ENCODE data around the gene CCDC183.
"Not testable (repeated sequence)": the region's sequence is repeated elsewhere in the genome, so short reads cannot be mapped to it uniquely, and the experiment has no call there.

Gene CCDC183

GRCh38 chr9:136784249-136784996 lies 11.7 kb upstream of the CCDC183 start:
- Histone ChIP-seq H3K36me3 (ENCODE audit: control insufficient read depth in 2 of 2, insufficient read depth in 2 of 2, low read length in 2 of 2) (no peaks in the 10 kb centered on the region), H3K4me3 (ENCODE audit: low read length in 2 of 2) (no peak overlapping the region), H3K27ac (ENCODE audit: low read depth in 2 of 2, low read length in 2 of 2) (no peak overlapping the region), H3K9me3 (ENCODE audit: control insufficient read depth in 2 of 2, low read length in 2 of 2) (no peaks in the 10 kb centered on the region), H3K4me1 (ENCODE audit: control insufficient read depth in 2 of 2, insufficient read depth in 2 of 2, low read length in 2 of 2) (peaks cover 11 to 34% of the 10 kb centered on the region in 2 donors), H3K9ac (ENCODE audit: low read depth in 1 of 2, low read length in 2 of 2) (no peak overlapping the region), H3K27me3 (ENCODE audit: control insufficient read depth in 2 of 2, insufficient read depth in 2 of 2, low read length in 2 of 2) (peaks cover 0 to 3% of the 10 kb centered on the region in 2 donors)

DNA sequence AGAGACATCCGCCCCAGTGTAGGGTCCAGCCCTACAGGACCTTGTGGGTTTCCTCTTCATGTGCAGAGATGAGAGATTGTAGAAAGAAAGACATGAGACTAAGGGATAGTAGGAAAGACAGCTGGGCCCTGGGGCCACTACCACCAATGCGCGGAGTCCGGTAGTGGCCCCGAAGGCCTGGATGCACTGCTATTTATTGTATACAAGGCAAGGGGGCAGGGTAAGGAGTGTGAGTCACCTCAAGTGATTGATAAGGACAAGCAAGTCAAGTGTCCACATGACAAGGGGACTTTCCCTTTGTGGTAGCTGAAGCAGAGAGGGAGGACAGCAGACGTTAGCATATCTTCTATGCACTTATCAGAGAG lies 11.2 kb upstream of the CCDC183 start:
- peaks cover 0 to 3% of the 10 kb centered on the region in 2 donors for H3K27me3 ChIP-seq (ENCODE audit: control insufficient read depth in 2 of 2, insufficient read depth in 2 of 2, low read length in 2 of 2)
- H3K9ac ChIP-seq (ENCODE audit: low read depth in 1 of 2, low read length in 2 of 2), result no peak overlapping the region
- no peaks in the 10 kb centered on the region for H3K36me3 ChIP-seq (ENCODE audit: control insufficient read depth in 2 of 2, insufficient read depth in 2 of 2, low read length in 2 of 2)
- H3K4me3 ChIP-seq (ENCODE audit: low read length in 2 of 2), result no peak overlapping the region
- no peak overlapping the region for H3K27ac ChIP-seq (ENCODE audit: low read depth in 2 of 2, low read length in 2 of 2)
- H3K9me3 ChIP-seq (ENCODE audit: control insufficient read depth in 2 of 2, low read length in 2 of 2), result no peaks in the 10 kb centered on the region
- H3K4me1 ChIP-seq (ENCODE audit: control insufficient read depth in 2 of 2, insufficient read depth in 2 of 2, low read length in 2 of 2), result peaks cover 17 to 37% of the 10 kb centered on the region in 2 donors

- not testable (repeated sequence) for H3K9ac ChIP-seq (ENCODE audit: low read depth in 1 of 2, low read length in 2 of 2); H3K9me3 ChIP-seq (ENCODE audit: control insufficient read depth in 2 of 2, low read length in 2 of 2); H3K27ac ChIP-seq (ENCODE audit: low read depth in 2 of 2, low read length in 2 of 2); H3K27me3 ChIP-seq (ENCODE audit: control insufficient read depth in 2 of 2, insufficient read depth in 2 of 2, low read length in 2 of 2); H3K36me3 ChIP-seq (ENCODE audit: control insufficient read depth in 2 of 2, insufficient read depth in 2 of 2, low read length in 2 of 2); H3K4me3 ChIP-seq (ENCODE audit: low read length in 2 of 2)
- H3K4me1 ChIP-seq (ENCODE audit: control insufficient read depth in 2 of 2, insufficient read depth in 2 of 2, low read length in 2 of 2), result peaks cover 23 to 36% of the 10 kb centered on the region in 2 donors
Observed at GRCh38 chr9:136785565-136786355, 10.4 kb upstream of the CCDC183 start.

DNA sequence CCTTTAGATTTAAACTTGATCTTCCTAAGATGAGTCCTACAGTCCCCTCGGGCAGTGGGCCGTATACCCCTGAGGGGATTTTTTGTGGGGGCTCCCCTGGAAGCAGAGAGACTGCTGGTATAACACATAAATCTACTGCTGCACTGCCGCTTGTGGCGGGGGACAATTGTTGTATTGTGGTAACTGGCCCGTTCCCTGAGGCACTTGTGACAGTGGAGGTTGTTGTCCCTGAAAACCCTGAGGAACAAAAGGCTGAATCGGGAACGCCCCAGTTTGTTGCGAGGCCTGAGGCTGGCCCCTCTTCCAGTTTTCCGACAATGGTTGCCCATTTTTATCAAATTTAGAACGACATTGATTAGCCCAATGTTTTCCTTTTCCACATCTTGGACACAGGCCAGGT lies 9.7 kb upstream of the CCDC183 start:
- H3K27ac ChIP-seq (ENCODE audit: low read depth in 2 of 2, low read length in 2 of 2), result no peak overlapping the region
- H3K9ac ChIP-seq (ENCODE audit: low read depth in 1 of 2, low read length in 2 of 2), result no peak overlapping the region

DNA sequence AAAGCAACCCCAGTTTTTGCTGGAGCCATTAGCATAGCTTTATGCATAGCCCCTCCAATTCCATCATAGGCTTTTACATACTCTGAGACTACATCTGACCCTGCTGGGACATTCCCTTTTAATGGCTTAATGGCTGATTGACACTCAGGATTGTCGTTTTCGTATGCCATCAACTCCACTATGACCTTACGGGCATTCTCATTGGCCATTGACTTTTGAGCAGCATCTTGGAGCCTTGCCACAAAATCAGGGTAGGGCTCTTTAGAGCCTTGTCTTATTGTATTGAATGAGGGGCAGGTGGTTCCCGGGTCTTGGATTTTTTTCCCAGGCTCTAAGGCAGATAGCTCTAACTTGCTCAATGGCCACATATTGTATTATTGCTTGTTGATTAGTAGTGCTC lies 9.2 kb upstream of the CCDC183 start:
- not testable (repeated sequence) for H3K27ac ChIP-seq (ENCODE audit: low read depth in 2 of 2, low read length in 2 of 2); H3K36me3 ChIP-seq (ENCODE audit: control insufficient read depth in 2 of 2, insufficient read depth in 2 of 2, low read length in 2 of 2); H3K27me3 ChIP-seq (ENCODE audit: control insufficient read depth in 2 of 2, insufficient read depth in 2 of 2, low read length in 2 of 2); H3K4me3 ChIP-seq (ENCODE audit: low read length in 2 of 2); H3K9me3 ChIP-seq (ENCODE audit: control insufficient read depth in 2 of 2, low read length in 2 of 2)
- peak overlapping the region in 1 of 2 donors; percentile 4 for H3K9ac ChIP-seq (ENCODE audit: low read depth in 1 of 2, low read length in 2 of 2)
- H3K4me1 ChIP-seq (ENCODE audit: control insufficient read depth in 2 of 2, insufficient read depth in 2 of 2, low read length in 2 of 2), result peaks cover 27 to 37% of the 10 kb centered on the region in 2 donors

More for the DNA sequence above, 9.7 kb upstream of the CCDC183 start:
- H3K27me3 ChIP-seq (ENCODE audit: control insufficient read depth in 2 of 2, insufficient read depth in 2 of 2, low read length in 2 of 2), result peaks cover 0 to 3% of the 10 kb centered on the region in 2 donors
- H3K4me1 ChIP-seq (ENCODE audit: control insufficient read depth in 2 of 2, insufficient read depth in 2 of 2, low read length in 2 of 2), result peaks cover 23 to 34% of the 10 kb centered on the region in 2 donors
- H3K4me3 ChIP-seq (ENCODE audit: low read length in 2 of 2), result no peak overlapping the region
- H3K36me3 ChIP-seq (ENCODE audit: control insufficient read depth in 2 of 2, insufficient read depth in 2 of 2, low read length in 2 of 2), result no peaks in the 10 kb centered on the region
- no peaks in the 10 kb centered on the region for H3K9me3 ChIP-seq (ENCODE audit: control insufficient read depth in 2 of 2, low read length in 2 of 2)

GRCh38 chr9:136787690-136788400 lies 8.3 kb upstream of the CCDC183 start:
- peaks cover 0 to 3% of the 10 kb centered on the region in 2 donors for H3K36me3 ChIP-seq (ENCODE audit: control insufficient read depth in 2 of 2, insufficient read depth in 2 of 2, low read length in 2 of 2)
- peak overlapping the region; percentile 20 to 66 for H3K4me3 ChIP-seq (ENCODE audit: low read length in 2 of 2)
- no peaks in the 10 kb centered on the region for H3K9me3 ChIP-seq (ENCODE audit: control insufficient read depth in 2 of 2, low read length in 2 of 2)
- peaks cover 35 to 45% of the 10 kb centered on the region in 2 donors for H3K4me1 ChIP-seq (ENCODE audit: control insufficient read depth in 2 of 2, insufficient read depth in 2 of 2, low read length in 2 of 2)
- H3K9ac ChIP-seq (ENCODE audit: low read depth in 1 of 2, low read length in 2 of 2), result peak overlapping the region; percentile 68 to 75
- peak overlapping the region; percentile 97 to 100 for H3K27ac ChIP-seq (ENCODE audit: low read depth in 2 of 2, low read length in 2 of 2)
- H3K27me3 ChIP-seq (ENCODE audit: control insufficient read depth in 2 of 2, insufficient read depth in 2 of 2, low read length in 2 of 2), result peaks cover 0 to 3% of the 10 kb centered on the region in 2 donors

- not testable (repeated sequence) for H3K27me3 ChIP-seq (ENCODE audit: control insufficient read depth in 2 of 2, insufficient read depth in 2 of 2, low read length in 2 of 2); H3K36me3 ChIP-seq (ENCODE audit: control insufficient read depth in 2 of 2, insufficient read depth in 2 of 2, low read length in 2 of 2); H3K9me3 ChIP-seq (ENCODE audit: control insufficient read depth in 2 of 2, low read length in 2 of 2)
- Histone ChIP-seq H3K27ac (ENCODE audit: low read depth in 2 of 2, low read length in 2 of 2) (peak overlapping the region; percentile 97 to 100), H3K4me1 (ENCODE audit: control insufficient read depth in 2 of 2, insufficient read depth in 2 of 2, low read length in 2 of 2) (peaks cover 45 to 55% of the 10 kb centered on the region in 2 donors), H3K9ac (ENCODE audit: low read depth in 1 of 2, low read length in 2 of 2) (peak overlapping the region; percentile 68 to 75), H3K4me3 (ENCODE audit: low read length in 2 of 2) (peak overlapping the region; percentile 58 to 66)
Observed at GRCh38 chr9:136788644-136789522, 7.3 kb upstream of the CCDC183 start.

DNA sequence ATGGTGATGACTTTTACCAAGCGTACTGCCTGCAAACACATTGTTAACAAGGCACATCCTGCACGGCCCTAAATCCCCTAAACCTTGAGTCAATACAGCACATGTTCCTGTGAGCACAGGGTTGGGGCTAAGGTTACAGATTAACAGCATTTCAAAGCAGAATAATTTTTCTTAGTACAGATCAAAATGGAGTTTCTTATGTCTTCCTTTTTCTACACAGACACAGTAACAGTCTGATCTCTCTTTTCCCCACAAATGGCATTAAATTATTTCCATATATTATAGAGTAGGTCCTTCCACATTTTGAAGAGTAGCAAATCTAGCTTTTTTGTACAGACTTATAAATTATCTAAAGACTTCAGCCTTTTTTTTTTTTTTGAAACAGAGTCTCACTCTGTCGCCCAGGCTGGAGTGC lies 6.6 kb upstream of the CCDC183 start:
- peaks cover 3 to 10% of the 10 kb centered on the region in 2 donors for H3K36me3 ChIP-seq (ENCODE audit: control insufficient read depth in 2 of 2, insufficient read depth in 2 of 2, low read length in 2 of 2)
- no peak overlapping the region for H3K4me3 ChIP-seq (ENCODE audit: low read length in 2 of 2)
- H3K9ac ChIP-seq (ENCODE audit: low read depth in 1 of 2, low read length in 2 of 2), result peak overlapping the region; percentile 38 to 48
- peak overlapping the region; percentile 87 to 100 for H3K27ac ChIP-seq (ENCODE audit: low read depth in 2 of 2, low read length in 2 of 2)
- H3K4me1 ChIP-seq (ENCODE audit: control insufficient read depth in 2 of 2, insufficient read depth in 2 of 2, low read length in 2 of 2), result peaks cover 50 to 57% of the 10 kb centered on the region in 2 donors
- H3K27me3 ChIP-seq (ENCODE audit: control insufficient read depth in 2 of 2, insufficient read depth in 2 of 2, low read length in 2 of 2), result peaks cover 0 to 3% of the 10 kb centered on the region in 2 donors
- no peaks in the 10 kb centered on the region for H3K9me3 ChIP-seq (ENCODE audit: control insufficient read depth in 2 of 2, low read length in 2 of 2)

DNA sequence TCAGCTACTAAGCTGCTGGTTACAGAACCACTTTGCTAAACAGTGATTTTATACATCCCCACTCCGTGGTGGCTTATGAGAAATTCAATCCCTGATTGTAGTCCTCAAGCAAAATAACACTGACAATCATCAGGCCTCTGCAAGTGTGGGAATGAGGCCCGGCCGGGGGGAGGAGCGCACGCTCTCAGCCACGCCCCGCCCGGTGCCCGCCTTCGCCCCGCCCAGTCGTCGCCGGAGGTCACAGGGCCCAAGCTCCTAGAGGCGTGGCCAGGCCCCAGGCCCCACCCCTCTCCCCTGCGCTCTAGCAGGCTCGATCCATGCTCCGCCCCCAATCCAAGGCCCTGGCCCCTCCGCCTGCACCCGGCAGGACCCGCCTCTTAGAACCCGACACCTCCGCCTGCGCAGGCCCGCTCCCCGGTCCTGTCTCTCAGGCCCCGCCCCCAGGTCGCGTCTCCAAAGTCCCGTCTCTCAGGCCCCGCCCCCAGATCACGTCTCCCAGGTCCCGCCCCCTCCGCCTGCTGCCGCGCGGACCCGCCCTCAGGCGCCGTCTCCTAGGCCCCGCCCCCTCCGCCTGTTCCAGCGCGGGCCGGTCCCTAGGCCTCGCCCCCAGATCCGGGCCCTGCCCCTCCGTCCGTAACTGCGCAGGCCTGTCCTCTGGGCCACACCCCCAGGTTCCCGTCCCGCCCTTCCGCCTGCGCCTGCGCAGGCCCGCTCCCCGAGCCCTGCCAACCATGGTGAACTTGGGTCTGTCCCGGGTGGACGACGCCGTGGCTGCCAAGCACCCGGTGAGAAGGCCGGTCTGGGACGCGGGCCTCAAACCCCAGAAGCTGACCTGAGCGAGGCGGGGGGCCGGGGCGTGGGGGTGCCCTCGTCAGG lies 5.3 kb upstream of the CCDC183 start, which contains the start of gene TMEM141:
TSS of gene TMEM141 (plus strand) at position 705 of the 876 bp plus-strand sequence. CDS start at position 732, 27 bp downstream.
- Histone ChIP-seq H3K4me3 (ENCODE audit: low read length in 2 of 2) (peak within 1 kb of the TSS; percentile 87 to 95), H3K36me3 (ENCODE audit: control insufficient read depth in 2 of 2, insufficient read depth in 2 of 2, low read length in 2 of 2) (peaks cover 3 to 10% of the 10 kb centered on the region in 2 donors), H3K4me1 (ENCODE audit: control insufficient read depth in 2 of 2, insufficient read depth in 2 of 2, low read length in 2 of 2) (peaks cover 54 to 61% of the 10 kb centered on the region in 2 donors), H3K9ac (ENCODE audit: low read depth in 1 of 2, low read length in 2 of 2) (peak within 1 kb of the TSS; percentile 95 to 96), H3K27ac (ENCODE audit: low read depth in 2 of 2, low read length in 2 of 2) (peak within 1 kb of the TSS; percentile 100), H3K27me3 (ENCODE audit: control insufficient read depth in 2 of 2, insufficient read depth in 2 of 2, low read length in 2 of 2) (no peaks in the 10 kb centered on the region), H3K9me3 (ENCODE audit: control insufficient read depth in 2 of 2, low read length in 2 of 2) (no peaks in the 10 kb centered on the region)
